Esophagus muscularis mucosa (tissue), 4 donors: Measurements from ENCODE around the gene PEX11A. TPM values are rescaled to one million over a fixed set of nuclear protein-coding genes. Genes with fewer than 3 reads are reported as not detected.
A peak's percentile ranks its signal among the peaks of the same experiment; 100 is the strongest.

Source experiments
- DNase-seq: peaks from one replicate; pipeline ENCODE4 v3.0.0-alpha.2; 2017; ENCODE audit errors: extremely low spot score
- H3K27ac ChIP-seq, 4 donors: fragments of 200-600 bp; sonication (generic); replicated peaks in 1 of 4; 1 replicate in 3 of 4; 2 replicates in 1 of 4; pipeline ENCODE4 v1.5.1; 2016 to 2019; ENCODE audit warnings: mild to moderate bottlenecking in 1 of 4
- H3K27me3 ChIP-seq, 4 donors: fragments of 200-600 bp; sonication (generic); one replicate each; pipeline versions ENCODE4 v1.5.1 to v1.6.0; 2016 to 2019
- H3K36me3 ChIP-seq, 4 donors: fragments of 200-600 bp; sonication (generic); one replicate each; pipeline ENCODE4 v1.5.1; 2016 to 2019
- H3K4me1 ChIP-seq, 4 donors: fragments of 200-600 bp; sonication (generic); one replicate each; pipeline ENCODE4 v1.5.1; 2016 to 2019
- H3K4me3 ChIP-seq, 4 donors: fragments of 200-600 bp; sonication (generic); 1 replicate in 2 of 4; 2 replicates in 2 of 4; pipeline ENCODE4 v1.5.1; 2016 to 2019; ENCODE audit warnings: mild to moderate bottlenecking in 4 of 4, moderate library complexity in 1 of 4
- H3K9me3 ChIP-seq, 4 donors: fragments of 200-600 bp; sonication (generic); 1 replicate in 3 of 4; 2 replicates in 1 of 4; pipeline ENCODE4 v1.5.1; 2016 to 2019
- CTCF ChIP-seq, 3 experiments: fragments of 200-600 bp in 2 of 3; fragments of 450-650 bp in 1 of 3; sonication (generic) in 2 of 3; IDR thresholded peaks; one replicate each; pipeline ENCODE4 v1.5.1; 2017 to 2019; ENCODE audit warnings: antibody characterized with exemption in 3 of 3, mild to moderate bottlenecking in 2 of 3, moderate library complexity in 1 of 3
- EP300 ChIP-seq: sonication (generic); formaldehyde crosslinking; IDR thresholded peaks from one replicate; pipeline ENCODE4 v1.6.1; 2017; ENCODE audit warnings: antibody characterized with exemption
- POLR2A ChIP-seq: fragments of 450-650 bp; IDR thresholded peaks from one replicate; pipeline ENCODE4 v1.6.1; 2017; ENCODE audit warnings: antibody characterized with exemption, moderate library complexity, mild to moderate bottlenecking, low read depth
- POLR2AphosphoS5 ChIP-seq, 2 donors: sonication (generic); formaldehyde crosslinking; IDR thresholded peaks; one replicate each; pipeline ENCODE4 v1.6.1; 2017; ENCODE audit warnings: antibody characterized with exemption in 2 of 2
- WGBS: methylation state at CpG from one replicate; pipeline ENCODE4 v1.1.5; 2018; 5-methylcytosine and 5-hydroxymethylcytosine counted together
- intact Hi-C: fragments of 100-400 bp; cut with DNase I; formaldehyde crosslinking; loops from one replicate; pipeline ENCODE4 v1.15.1; 2023
- small RNA-seq, 3 donors: library from RNA; depleted of rRNA; stranded (forward); fragments of <200 nt; gene quantifications; one replicate each; pipeline ENCODE3, GENCODE V24; 2016
- total RNA-seq, 4 donors: library from RNA; depleted of rRNA; stranded (reverse); fragments of >200 nt; gene quantifications; one replicate each; pipeline versions ENCODE4 v1.1.0 to v1.2.1, GENCODE V29; 2016

PEX11A gene
- total RNA-seq, 4 donors from 2014 or later, result 10.8 to 20.2 (median 15.4) TPM

- WGBS, result 96% methylated on average over 5 of the region's 5 CpGs
- no peak for DNase-seq
- intact Hi-C loops, result loop anchor here (10.0 kb wide), 1 partner anchor 235 kb away; no protein-coding TSS in a partner anchor
These were observed 50.3 kb downstream of the PEX11A start for GRCh38 chr15:89640245-89640644.

GRCh38 chr15:89633585-89633984 is 57.0 kb downstream of the PEX11A start:
- Histone ChIP-seq H3K27ac (no peak overlapping the region), H3K4me3 (no peak overlapping the region), H3K9me3 (no peaks in the 10 kb centered on the region), H3K27me3 (no peaks in the 10 kb centered on the region), H3K4me1 (no peaks in the 10 kb centered on the region), H3K36me3 (peaks cover 39 to 56% (median 48%) of the 10 kb centered on the region in 4 donors)
- no peak for TF ChIP-seq CTCF (IDR thresholded peaks at IDR 0.05)
- TF ChIP-seq POLR2AphosphoS5 (IDR thresholded peaks at IDR 0.05), result no peak
- no peak for TF ChIP-seq EP300
- no peak for TF ChIP-seq POLR2A
- intact Hi-C loops, result no loop called here
- 94% methylated on average over 23 of the region's 23 CpGs for WGBS
- DNase-seq, result no peak

More at GRCh38 chr15:89640245-89640644, 50.3 kb downstream of the PEX11A start:
- Histone ChIP-seq H3K4me1 (no peaks in the 10 kb centered on the region), H3K27ac (no peak overlapping the region), H3K27me3 (no peaks in the 10 kb centered on the region), H3K4me3 (no peak overlapping the region), H3K36me3 (peaks cover 0 to 49% (median 17%) of the 10 kb centered on the region in 4 donors), H3K9me3 (no peaks in the 10 kb centered on the region)
- TF ChIP-seq CTCF (IDR thresholded peaks at IDR 0.05), result no peak
- TF ChIP-seq POLR2AphosphoS5 (IDR thresholded peaks at IDR 0.05), result no peak
- no peak for TF ChIP-seq POLR2A
- TF ChIP-seq EP300, result no peak

GRCh38 chr15:89632563-89633430 is 57.8 kb downstream of the PEX11A start:
- Histone ChIP-seq H3K4me3 (no peak overlapping the region), H3K36me3 (peaks cover 45 to 63% (median 54%) of the 10 kb centered on the region in 4 donors), H3K4me1 (no peaks in the 10 kb centered on the region), H3K27ac (no peak overlapping the region), H3K27me3 (no peaks in the 10 kb centered on the region), H3K9me3 (no peaks in the 10 kb centered on the region)
- TF ChIP-seq EP300, result no peak
- no peak for TF ChIP-seq POLR2A
- no peak for TF ChIP-seq POLR2AphosphoS5 (IDR thresholded peaks at IDR 0.05)
- TF ChIP-seq CTCF (IDR thresholded peaks at IDR 0.05), result no peak
- intact Hi-C loops, result no loop called here
- no peak for DNase-seq
- WGBS, result 100% methylated on average over 10 of the region's 18 CpGs

GRCh38 chr15:89631902-89632264 is 58.7 kb downstream of the PEX11A start:
- Histone ChIP-seq H3K9me3 (no peaks in the 10 kb centered on the region), H3K27ac (no peak overlapping the region), H3K27me3 (no peaks in the 10 kb centered on the region), H3K4me1 (no peaks in the 10 kb centered on the region), H3K4me3 (no peak overlapping the region), H3K36me3 (peaks cover 45 to 72% (median 59%) of the 10 kb centered on the region in 4 donors)
- TF ChIP-seq CTCF (IDR thresholded peaks at IDR 0.05), result no peak
- TF ChIP-seq POLR2A, result no peak
- TF ChIP-seq EP300, result no peak
- no peak for TF ChIP-seq POLR2AphosphoS5 (IDR thresholded peaks at IDR 0.05)
- 79% methylated on average over 4 of the region's 10 CpGs for WGBS
- peak; percentile 85 for DNase-seq
- intact Hi-C loops, result no loop called here

Small RNAs within 50 kb of the gene (small RNA-seq; reads per million reads assigned to genes)
- 0 reads per million in 3 donors for gene RNU6-132P

Other genes with a start within 250 kb of the PEX11A start
- gene RHCG, start 194.2 kb downstream of the PEX11A start, total RNA-seq, result 1 to 10 TPM in 1 of 4 donors, not detected in 3; 1.2 TPM
- under 1 TPM in 3 of 4 donors, not detected in 1; under 0.01 to 0.29 (median 0.06) TPM for gene TICRR, start 115.3 kb downstream of the PEX11A start, total RNA-seq
- gene KIF7, start 35.3 kb downstream of the PEX11A start, total RNA-seq, result 10 to 100 TPM; 10.8 to 23.6 (median 18.9) TPM
- 1 to 10 TPM in 3 of 4 donors, under 1 TPM in 1; 0.99 to 5.8 (median 2.8) TPM for gene PLIN1, start 11.4 kb downstream of the PEX11A start, total RNA-seq
- under 1 TPM in 3 of 4 donors, not detected in 1; 0.13 to 0.42 (median 0.17) TPM for gene WDR93, start 57 bp upstream of the PEX11A start, total RNA-seq
- gene MESP1, start 60.5 kb upstream of the PEX11A start, total RNA-seq, result 1 to 10 TPM in 2 of 4 donors, under 1 TPM in 2; 0.50 to 2.8 (median 1.7) TPM
- not detected for gene MESP2, start 85.6 kb upstream of the PEX11A start, total RNA-seq
- gene ANPEP, start 124.1 kb upstream of the PEX11A start, total RNA-seq, result 10 to 100 TPM in 2 of 4 donors, 1 to 10 TPM in 2; 7.5 to 22.0 (median 14.4) TPM
- 10 to 100 TPM; 26.8 to 43.2 (median 37.3) TPM for gene AP3S2, start 203.2 kb upstream of the PEX11A start, total RNA-seq
- gene ARPIN, start 222.2 kb upstream of the PEX11A start, total RNA-seq, result 10 to 100 TPM; 19.9 to 26.6 (median 25.4) TPM